Fibroblast of skin of scalp (primary cell): ENCODE measurements around the gene TMEM144.
"Not testable (repeated sequence)": the region's sequence is repeated elsewhere in the genome, so short reads cannot be mapped to it uniquely, and the experiment has no call there.

Experiments used
- DNase-seq: peaks from one replicate; pipeline ENCODE4 v3.0.0-alpha.2; 2013

TMEM144 gene

GRCh38 chr4:158238575-158238974 is 28.3 kb downstream of the TMEM144 start:
- DNase-seq: no peak

GRCh38 chr4:158239196-158239595 is 28.9 kb downstream of the TMEM144 start:
- DNase-seq: no peak

DNA sequence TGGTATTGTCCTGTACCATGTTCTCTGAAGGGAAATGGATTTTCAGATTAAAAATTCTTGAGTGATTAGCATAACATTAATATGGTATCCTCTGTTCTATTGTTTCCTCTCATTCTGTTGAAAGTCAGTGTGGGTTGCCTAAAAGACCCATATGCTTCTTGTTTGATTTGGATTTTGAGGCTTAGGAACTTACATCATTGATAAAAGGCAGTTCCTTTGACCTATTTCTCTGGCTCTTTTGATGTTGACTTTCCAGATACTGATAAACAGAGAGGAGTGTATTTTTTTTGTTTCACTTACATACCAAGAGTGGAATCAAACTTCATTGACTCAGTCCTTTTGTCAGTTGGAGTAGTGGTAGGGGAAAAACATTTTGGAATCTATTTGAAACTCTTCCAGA is 32.8 kb downstream of the TMEM144 start:
- no peak for DNase-seq

DNA sequence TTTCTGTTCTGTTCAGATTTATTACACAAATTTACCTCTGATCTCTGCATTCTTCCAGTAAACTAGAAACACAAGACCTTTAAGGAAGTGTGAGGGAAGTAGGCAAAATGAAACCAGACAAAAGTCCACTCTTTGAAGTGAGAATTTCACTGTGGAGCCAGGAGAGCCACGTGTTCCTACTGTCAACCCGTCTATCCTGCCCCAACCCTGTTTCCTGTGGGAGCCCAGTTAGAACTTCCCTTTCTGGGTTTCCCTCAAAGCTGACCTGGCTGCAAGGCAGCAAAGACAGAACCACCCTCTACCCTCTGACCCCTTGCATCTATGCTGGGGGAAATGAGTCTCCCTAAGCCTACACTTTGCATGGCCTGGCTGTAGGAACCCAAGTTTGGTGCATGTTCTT is 40.0 kb downstream of the TMEM144 start:
- no peak for DNase-seq

GRCh38 chr4:158253350-158253980 is 43.2 kb downstream of the TMEM144 start:
- peak; percentile 67 for DNase-seq

DNA sequence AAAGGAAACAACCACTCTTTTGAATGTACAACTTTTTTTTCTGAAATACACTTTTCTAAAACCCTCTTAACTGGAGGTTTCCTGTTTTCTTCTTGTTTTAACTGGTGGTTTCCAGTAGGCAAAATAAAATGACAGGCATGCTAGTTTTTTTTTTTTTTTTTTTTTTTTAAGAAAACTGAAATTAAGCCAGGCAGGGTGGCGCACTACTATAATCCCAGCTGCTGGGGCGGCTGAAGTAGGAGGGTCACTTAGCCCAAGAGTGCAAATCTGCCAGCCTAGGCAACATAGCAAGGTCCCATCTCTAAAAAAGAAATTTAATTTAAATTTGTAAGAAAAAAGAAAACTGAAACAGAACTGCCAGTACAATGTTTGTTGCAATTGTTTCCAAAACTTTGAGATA is 44.0 kb downstream of the TMEM144 start:
- DNase-seq: no peak

DNA sequence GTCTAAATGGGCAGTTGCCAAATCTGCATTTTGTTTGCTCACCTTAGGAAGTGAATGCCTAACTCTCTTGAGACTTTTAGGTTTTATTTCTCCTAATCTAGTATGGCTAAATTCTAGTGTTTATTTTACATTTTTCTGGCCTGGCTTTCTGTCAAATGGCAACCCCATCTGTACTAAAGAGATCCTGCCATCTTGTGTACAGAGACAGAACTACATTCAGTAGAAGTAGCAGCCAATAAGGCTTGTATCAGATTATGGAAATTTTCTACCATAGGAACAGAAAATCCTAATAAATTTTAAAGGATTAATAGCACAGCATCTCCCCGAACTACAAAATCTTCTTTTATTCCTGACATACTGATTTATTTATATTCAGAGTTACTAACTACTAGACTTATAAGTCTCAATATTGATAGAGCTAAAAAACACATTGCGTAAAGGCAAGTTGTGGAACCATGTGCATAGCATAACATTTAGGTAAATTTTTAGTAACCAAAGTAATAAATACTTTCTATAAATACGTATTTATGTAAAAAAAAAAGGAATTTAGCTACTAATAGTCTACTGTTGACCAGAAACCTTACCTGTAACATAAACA is 45.5 kb downstream of the TMEM144 start:
- DNase-seq: peak; percentile 55

DNA sequence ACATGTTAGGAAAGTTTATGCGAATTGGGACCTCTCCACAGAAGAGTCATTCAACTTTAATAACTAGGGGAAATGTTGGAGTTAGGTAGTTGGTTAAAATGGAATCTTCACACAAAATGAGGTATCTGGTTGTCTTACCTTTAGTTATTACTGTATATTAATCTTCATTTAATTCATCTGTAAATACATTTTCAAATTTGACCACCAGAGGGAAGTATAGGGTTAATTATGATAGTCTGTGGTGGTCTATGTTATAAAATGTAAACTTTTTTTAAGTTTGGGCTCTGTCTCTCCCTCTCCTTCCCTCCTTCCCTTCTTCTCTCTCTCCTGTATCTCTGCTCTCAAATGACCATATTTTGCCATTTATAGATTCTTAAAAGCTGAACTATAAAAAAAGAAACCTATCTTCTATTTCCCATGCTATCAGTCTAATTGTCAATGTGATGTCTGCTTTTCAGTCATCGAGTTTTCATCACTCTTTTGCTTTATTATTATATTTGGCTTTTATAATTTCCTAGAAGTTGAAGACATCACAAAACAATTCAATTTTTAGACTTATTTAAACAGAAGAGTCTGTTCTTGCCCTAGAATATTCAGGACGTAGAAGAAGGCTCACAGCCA is 49.8 kb downstream of the TMEM144 start:
- peak; percentile 50 for DNase-seq

- no peak for DNase-seq
Observed at GRCh38 chr4:158261480-158261879, 51.2 kb downstream of the TMEM144 start.

DNA sequence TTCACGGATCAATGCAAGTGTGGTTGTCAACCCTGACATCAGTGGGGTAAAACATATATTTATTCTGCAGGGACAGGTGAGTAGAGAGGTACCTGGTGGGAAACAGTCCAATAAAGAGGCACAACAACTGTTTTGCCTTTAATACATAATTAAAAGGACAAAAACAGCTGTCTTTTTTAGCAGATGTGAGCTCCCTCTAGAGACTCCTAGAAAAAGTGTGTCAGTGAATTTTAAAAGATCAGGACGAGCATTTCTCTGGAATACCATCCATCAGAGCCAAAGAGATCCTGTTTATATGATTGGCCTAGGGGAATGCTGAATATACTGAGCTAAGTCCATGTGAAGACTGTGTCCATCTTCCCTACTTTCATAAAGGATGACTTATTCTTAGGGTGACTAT is 58.3 kb downstream of the TMEM144 start:
- DNase-seq: no peak

DNA sequence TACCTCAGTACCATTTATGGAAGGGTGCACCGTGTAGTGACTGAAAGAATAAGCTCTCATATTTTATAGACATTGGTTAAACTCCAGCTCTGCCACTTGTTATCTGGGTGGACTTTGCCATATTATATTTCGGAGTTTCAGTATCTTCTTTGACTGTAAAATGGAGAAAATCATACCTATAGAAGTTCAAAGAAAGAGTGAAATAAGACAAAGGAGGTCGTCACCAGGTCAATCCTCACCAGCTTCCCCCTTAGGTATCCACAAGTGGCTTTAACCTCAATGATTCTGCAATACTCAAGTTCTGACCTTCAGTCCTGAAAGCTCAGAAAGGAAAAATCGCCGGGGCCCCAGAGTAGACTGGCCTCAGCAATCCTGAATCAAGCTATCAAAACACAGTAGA is 64.3 kb downstream of the TMEM144 start:
- DNase-seq: no peak

- no peak for DNase-seq
Observed at GRCh38 chr4:158277558-158277957, 67.3 kb downstream of the TMEM144 start.

DNA sequence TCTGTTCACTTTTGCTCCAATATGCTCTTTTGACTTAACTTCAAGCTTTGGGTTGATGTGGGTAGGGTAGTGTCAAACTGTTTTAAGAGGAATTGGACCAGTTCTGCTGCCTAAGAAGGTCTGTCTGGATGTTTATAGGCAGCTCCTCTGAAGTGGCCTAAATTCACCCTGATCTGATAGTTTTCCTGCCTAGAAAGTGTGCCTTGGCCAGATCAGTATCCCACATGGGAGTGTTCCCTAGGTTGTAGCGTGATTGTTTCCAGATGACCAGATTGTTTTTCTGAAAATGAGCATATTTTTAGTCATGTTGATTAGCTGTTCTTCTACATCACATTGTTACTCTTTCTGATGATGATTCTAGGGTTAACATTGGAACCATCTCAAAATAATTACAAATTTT is 68.8 kb downstream of the TMEM144 start:
- not testable (repeated sequence) for DNase-seq

- DNase-seq: no peak
Observed at GRCh38 chr4:158280856-158281255, 70.6 kb downstream of the TMEM144 start.

GRCh38 chr4:158282252-158282651 is 72.0 kb downstream of the TMEM144 start:
- DNase-seq: peak; percentile 57

- DNase-seq: no peak
Observed at GRCh38 chr4:158285429-158286216, 75.3 kb downstream of the TMEM144 start.

DNA sequence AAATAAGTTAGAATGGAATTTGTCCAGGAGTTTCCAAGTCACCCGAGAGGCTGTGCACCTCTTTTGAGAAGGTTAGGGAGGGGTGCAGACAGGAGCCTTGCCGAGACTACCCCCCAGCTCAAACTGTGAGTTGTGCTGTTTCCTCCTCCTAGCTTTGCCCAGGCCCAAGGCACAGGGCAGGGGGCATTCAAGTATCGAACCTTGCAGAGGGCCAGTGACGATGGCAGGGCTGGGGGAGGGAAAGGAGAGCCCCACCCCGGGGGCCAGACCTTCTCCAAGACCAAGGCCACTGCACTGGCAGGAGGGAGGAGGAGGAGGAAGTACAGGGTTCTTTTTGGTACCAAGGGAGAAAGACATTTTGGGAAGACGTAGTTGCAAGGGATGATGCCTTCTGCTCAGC is 80.6 kb downstream of the TMEM144 start:
- DNase-seq: no peak

DNA sequence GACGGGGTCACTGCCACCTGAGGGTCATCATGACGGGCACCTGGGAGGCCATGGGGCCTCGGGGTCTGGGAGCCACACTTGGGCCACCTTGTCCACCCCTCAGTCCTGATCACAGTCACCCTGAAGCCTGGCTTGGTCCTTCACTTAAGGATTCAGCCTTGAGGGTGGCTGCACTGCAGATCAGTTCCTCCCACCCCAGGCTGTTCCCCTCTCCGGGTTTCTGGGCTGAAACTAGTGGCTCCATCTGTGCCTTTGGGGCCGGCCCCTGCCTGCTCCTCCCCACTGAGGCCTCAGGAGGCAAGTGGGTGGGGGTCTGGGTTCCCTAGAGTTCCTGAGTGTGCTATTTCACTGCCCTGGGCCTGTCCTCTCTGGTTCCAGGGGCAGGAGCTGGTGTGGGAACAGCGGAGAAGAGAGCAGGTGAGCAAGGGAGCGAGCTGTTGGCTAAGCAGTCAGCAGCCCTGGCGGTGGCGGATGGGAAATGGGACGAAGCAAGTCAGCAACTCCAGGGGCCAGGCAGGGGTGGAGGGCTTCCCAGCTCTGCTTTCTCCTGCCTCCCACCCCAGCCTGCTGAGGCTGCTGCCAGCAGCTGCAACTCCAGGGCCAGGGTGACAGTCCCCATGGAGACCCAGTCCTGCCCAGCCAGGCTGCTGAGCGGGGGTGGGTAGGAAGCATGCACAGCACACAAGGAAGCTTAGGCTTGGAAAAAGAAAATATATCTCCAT is 81.2 kb downstream of the TMEM144 start:
- DNase-seq: no peak

DNA sequence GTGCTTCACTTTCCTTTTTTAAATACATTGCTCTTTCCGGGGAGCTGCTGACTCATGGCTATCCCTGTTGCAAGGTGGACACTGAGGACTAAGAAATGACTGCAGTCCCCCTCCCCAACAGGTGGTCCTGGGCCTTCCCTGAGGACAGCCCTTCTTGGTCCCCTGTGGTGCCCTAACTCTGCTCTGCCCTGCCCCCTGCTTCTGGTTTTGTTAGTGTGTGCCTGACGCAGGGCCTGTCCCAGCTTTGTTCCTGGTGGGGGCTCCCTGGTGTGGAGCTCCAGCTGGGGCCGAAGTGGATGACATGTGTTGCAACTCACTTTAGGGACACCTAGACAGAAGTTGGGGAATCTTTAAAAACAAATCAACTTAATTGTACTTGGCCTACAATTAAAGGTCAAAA is 81.9 kb downstream of the TMEM144 start:
- no peak for DNase-seq

DNA sequence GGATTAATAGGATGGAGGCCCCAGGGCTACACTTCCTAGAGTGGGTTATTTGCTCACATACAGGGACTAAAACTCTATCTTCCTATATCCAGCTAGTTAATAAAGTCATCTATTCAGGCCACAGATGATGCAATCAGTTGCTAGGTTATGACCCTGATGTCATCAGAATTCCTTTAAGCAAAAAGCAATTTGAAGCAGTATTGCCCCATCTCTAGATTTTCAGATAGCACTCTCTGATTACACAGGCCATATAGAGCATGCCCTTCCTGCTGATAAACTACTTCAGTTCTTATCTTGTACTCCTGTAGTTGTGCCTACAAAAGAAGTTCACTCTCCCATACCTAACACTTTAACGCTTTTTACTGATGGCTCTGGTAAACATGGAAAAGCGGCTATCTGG is 84.8 kb downstream of the TMEM144 start:
- no peak for DNase-seq

- no peak for DNase-seq
Observed at GRCh38 chr4:158297866-158298265, 87.6 kb downstream of the TMEM144 start.

GRCh38 chr4:158299459-158300007 is 89.2 kb downstream of the TMEM144 start:
- no peak for DNase-seq

DNA sequence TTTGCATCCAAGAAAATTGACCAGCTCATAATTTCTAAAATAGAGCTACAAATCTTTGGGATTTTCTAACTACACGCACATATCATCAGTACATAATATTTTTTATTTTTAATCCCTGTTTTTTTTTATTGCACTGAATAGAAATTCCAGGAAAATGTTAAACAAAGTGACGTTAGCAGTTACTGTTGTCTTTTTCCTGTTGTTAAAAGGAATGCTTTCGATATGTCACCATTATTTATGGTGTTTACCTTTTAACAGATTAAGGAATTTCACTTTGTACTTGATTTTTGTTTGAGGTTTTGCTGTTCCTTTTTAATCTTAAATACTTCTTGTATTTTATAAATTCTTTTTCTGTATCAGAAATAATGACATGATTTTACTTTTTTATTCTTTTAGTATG is 89.7 kb downstream of the TMEM144 start:
- no peak for DNase-seq
